ENCODE results near the gene ZNF346.

- TF ChIP-seq CTCF (IDR thresholded peaks at IDR 0.05; ENCODE audit: poor library complexity) (no peak), EZH2 (IDR thresholded peaks at IDR 0.05; ENCODE audit: borderline replicate concordance) (no peak)
These were observed 73.9 kb downstream of the ZNF346 start for GRCh38 chr5:177096162-177097015.
